HepG2 (cell line): Measurements from ENCODE around the gene PFDN2. TPM values are rescaled to one million over a fixed set of nuclear protein-coding genes. Genes with fewer than 3 reads are reported as not detected.

Experiments used
- ARNT2 ChIP-seq: sonication (generic); formaldehyde crosslinking; IDR thresholded peaks from 2 replicates; pipeline ENCODE4 v1.8.0; 2022; ENCODE audit warnings: mild to moderate bottlenecking, low read depth, missing genetic modification reagents, moderate library complexity
- FOXK2 ChIP-seq: fragments of 450-650 bp; IDR thresholded peaks from 2 replicates; pipeline ENCODE4 v1.6.1; 2016
- HNF4G ChIP-seq, 2 experiments: sonication (generic) in 1 of 2; formaldehyde crosslinking in 1 of 2; IDR thresholded peaks; 2 replicates each; pipeline versions ENCODE4 v1.4.0 to v1.6.1; 2011 to 2020; ENCODE audit warnings: borderline replicate concordance in 2 of 2, low read depth in 2 of 2, mild to moderate bottlenecking in 2 of 2, low read length in 1 of 2, missing genetic modification reagents in 1 of 2, moderate library complexity in 1 of 2
- IRF2 ChIP-seq: IDR thresholded peaks from 2 replicates; pipeline ENCODE4 v1.6.1; 2018; ENCODE audit warnings: missing genetic modification reagents, missing compliant biosample characterization
- KDM5B ChIP-seq: sonication (generic); formaldehyde crosslinking; IDR thresholded peaks from 2 replicates; pipeline ENCODE4 v1.4.0; 2020; ENCODE audit warnings: missing genetic modification reagents, mild to moderate bottlenecking, borderline replicate concordance
- MTF2 ChIP-seq: sonication (generic); formaldehyde crosslinking; IDR thresholded peaks from 2 replicates; pipeline ENCODE4 v1.5.0; 2020; ENCODE audit warnings: missing genetic modification reagents, borderline replicate concordance
- SP4 ChIP-seq: sonication (generic); formaldehyde crosslinking; IDR thresholded peaks from 2 replicates; pipeline ENCODE4 v1.8.1; 2023; ENCODE audit warnings: mild to moderate bottlenecking, missing genetic modification reagents
- TBX3 ChIP-seq: fragments of 450-650 bp; IDR thresholded peaks from 2 replicates; pipeline ENCODE4 v1.6.1; 2017; ENCODE audit warnings: antibody characterized with exemption, mild to moderate bottlenecking, inconsistent platforms, borderline replicate concordance
- TCF12 ChIP-seq, 2 experiments: fragments of 450-650 bp in 1 of 2; sonication (generic) in 1 of 2; formaldehyde crosslinking in 1 of 2; IDR thresholded peaks; 2 replicates each; pipeline versions ENCODE4 v1.6.1 to v1.8.0; 2017 to 2022; ENCODE audit warnings: antibody characterized with exemption in 1 of 2, mild to moderate bottlenecking in 1 of 2, missing genetic modification reagents in 1 of 2, moderate library complexity in 1 of 2
- ZBTB38 ChIP-seq: sonication (generic); formaldehyde crosslinking; IDR thresholded peaks from 2 replicates; pipeline ENCODE4 v1.5.1; 2020; ENCODE audit warnings: mild to moderate bottlenecking, missing genetic modification reagents
- ZFP36L1 ChIP-seq: sonication (generic); formaldehyde crosslinking; IDR thresholded peaks from 2 replicates; pipeline ENCODE4 v1.8.0; 2022; ENCODE audit warnings: mild to moderate bottlenecking, missing genetic modification reagents, moderate library complexity
- ZNF263 ChIP-seq: sonication (generic); formaldehyde crosslinking; IDR thresholded peaks from 2 replicates; pipeline ENCODE4 v1.4.0; 2020; ENCODE audit warnings: missing genetic modification reagents
- ZNF652 ChIP-seq: IDR thresholded peaks from 2 replicates; pipeline ENCODE4 v1.6.1; 2016; ENCODE audit warnings: low read depth, borderline replicate concordance
- ZNF672 ChIP-seq: sonication (generic); formaldehyde crosslinking; IDR thresholded peaks from 2 replicates; pipeline ENCODE4 v1.8.1; 2022; ENCODE audit warnings: missing genetic modification reagents
- ZNF749 ChIP-seq: sonication (generic); formaldehyde crosslinking; IDR thresholded peaks from 2 replicates; pipeline ENCODE4 v1.8.0; 2022; ENCODE audit warnings: mild to moderate bottlenecking, missing genetic modification reagents, moderate library complexity, borderline replicate concordance
- ZNF775 ChIP-seq: sonication (generic); formaldehyde crosslinking; IDR thresholded peaks from 2 replicates; pipeline ENCODE4 v1.4.0; 2020; ENCODE audit warnings: missing genetic modification reagents, mild to moderate bottlenecking, moderate library complexity, borderline replicate concordance
- ZNF780A ChIP-seq: sonication (generic); formaldehyde crosslinking; IDR thresholded peaks from 2 replicates; pipeline ENCODE4 v1.8.0; 2022; ENCODE audit warnings: mild to moderate bottlenecking, missing genetic modification reagents, moderate library complexity
- polyA plus RNA-seq, 8 experiments: library from polyadenylated mRNA; depleted of rRNA in 3 of 8; stranded (reverse) in 7 of 8; unstranded in 1 of 8; fragments of >200 nt; fragmentation: Illumina TruSeq in 4 of 8; extraction: Trizol in 4 of 8; gene quantifications; 2 replicates each; pipeline versions ENCODE4 v1.2.1 to v1.2.3, GENCODE V29; 2011 to 2016; ENCODE audit warnings: low read depth in 4 of 8, missing spikeins in 1 of 8, mixed read lengths in 1 of 8; ENCODE audit not compliant: insufficient read depth in 1 of 8
- total RNA-seq, 5 experiments: library from RNA; depleted of rRNA; stranded (reverse); fragments of >200 nt; fragmentation: Illumina TruSeq; extraction: Trizol; gene quantifications; 2 replicates each; pipeline ENCODE4 v1.2.3, GENCODE V29; 2016; ENCODE audit warnings: low read depth in 1 of 5
- TF ChIP-seq, protein P1 (sequence below): sonication (generic); formaldehyde crosslinking; IDR thresholded peaks from 2 replicates; pipeline ENCODE4 v1.4.0; 2020; ENCODE audit warnings: missing genetic modification reagents
- TF ChIP-seq, protein P2 (sequence below), 2 experiments: sonication (generic) in 1 of 2; formaldehyde crosslinking in 1 of 2; IDR thresholded peaks; 2 replicates each; pipeline versions ENCODE4 v1.4.0 to v1.6.1; 2018 to 2020; ENCODE audit warnings: missing genetic modification reagents in 2 of 2, borderline replicate concordance in 1 of 2, low read depth in 1 of 2, mild to moderate bottlenecking in 1 of 2, missing biosample characterization in 1 of 2
- TF ChIP-seq, protein P3 (sequence below): sonication (generic); formaldehyde crosslinking; IDR thresholded peaks from 2 replicates; pipeline ENCODE4 v1.4.0; 2020; ENCODE audit warnings: missing genetic modification reagents, mild to moderate bottlenecking, borderline replicate concordance

The PFDN2 gene
- total and polyA plus RNA-seq, 2 of the 13 experiments (the other 11 are each of a cell fraction or from before 2014, with no cell fraction given), result 62.6 to 63.6 TPM

DNA sequence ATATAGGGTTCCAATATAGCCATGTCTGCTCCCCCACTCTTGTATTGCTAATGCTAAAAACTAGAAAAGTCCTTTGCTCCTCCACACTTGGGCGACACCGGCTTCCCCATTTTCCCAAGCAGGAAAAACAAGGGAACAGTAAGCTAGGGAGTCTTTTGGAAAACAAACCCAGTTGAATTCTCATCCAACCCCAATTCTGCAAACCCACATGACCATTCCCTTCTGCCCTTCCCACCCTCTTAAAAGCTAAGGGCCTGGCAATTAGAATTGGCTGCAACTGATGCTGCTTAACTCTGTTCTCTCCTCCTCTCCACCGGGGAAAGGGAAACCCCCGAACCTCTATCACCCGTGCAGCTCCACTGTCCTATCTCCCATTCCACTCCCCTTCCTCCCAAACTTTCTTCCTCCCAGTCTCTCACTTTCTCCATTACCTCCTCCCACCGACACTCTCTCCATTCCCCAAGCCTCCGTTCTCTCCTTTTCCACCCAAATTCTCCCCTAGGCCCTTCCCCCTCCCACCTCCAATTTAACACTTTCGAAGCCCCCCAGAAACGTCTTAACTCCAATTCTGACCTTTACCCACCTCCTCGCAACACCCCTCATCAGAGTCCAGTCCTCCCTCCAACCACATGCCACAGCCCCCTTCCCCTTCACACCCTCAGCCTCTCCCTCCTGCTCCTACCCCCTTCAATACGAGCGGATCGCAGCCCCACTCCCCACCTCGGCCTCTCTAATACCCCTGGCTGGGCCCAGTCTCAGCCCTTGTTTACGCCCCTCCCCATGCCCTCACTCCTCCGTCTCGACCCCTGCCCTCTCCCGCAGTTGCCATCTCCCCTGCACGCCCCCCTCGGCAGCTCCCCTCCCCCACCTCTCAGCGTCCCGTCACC, 13.9 kb upstream of the PFDN2 start (continued):
- TF ChIP-seq, protein P1, sequence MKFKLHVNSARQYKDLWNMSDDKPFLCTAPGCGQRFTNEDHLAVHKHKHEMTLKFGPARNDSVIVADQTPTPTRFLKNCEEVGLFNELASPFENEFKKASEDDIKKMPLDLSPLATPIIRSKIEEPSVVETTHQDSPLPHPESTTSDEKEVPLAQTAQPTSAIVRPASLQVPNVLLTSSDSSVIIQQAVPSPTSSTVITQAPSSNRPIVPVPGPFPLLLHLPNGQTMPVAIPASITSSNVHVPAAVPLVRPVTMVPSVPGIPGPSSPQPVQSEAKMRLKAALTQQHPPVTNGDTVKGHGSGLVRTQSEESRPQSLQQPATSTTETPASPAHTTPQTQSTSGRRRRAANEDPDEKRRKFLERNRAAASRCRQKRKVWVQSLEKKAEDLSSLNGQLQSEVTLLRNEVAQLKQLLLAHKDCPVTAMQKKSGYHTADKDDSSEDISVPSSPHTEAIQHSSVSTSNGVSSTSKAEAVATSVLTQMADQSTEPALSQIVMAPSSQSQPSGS (CRISPR knock-in tag), result no peak
- TF ChIP-seq, protein P2, sequence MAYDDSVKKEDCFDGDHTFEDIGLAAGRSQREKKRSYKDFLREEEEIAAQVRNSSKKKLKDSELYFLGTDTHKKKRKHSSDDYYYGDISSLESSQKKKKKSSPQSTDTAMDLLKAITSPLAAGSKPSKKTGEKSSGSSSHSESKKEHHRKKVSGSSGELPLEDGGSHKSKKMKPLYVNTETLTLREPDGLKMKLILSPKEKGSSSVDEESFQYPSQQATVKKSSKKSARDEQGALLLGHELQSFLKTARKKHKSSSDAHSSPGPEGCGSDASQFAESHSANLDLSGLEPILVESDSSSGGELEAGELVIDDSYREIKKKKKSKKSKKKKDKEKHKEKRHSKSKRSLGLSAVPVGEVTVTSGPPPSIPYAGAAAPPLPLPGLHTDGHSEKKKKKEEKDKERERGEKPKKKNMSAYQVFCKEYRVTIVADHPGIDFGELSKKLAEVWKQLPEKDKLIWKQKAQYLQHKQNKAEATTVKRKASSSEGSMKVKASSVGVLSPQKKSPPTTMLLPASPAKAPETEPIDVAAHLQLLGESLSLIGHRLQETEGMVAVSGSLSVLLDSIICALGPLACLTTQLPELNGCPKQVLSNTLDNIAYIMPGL (CRISPR knock-in tag; IDR thresholded peaks at IDR 0.05; ENCODE audit: borderline replicate concordance in 1 of 2, low read depth in 1 of 2), result 0 out of 4 replicates have a peak, but pooled peaks of 1 of the 2 experiments have one; percentile 53
- TF ChIP-seq KDM5B, result peak; percentile 47; the same call in 1 of the 2 replicates
- TF ChIP-seq ZNF652 (CRISPR knock-in tag), result peak; percentile 24; the same call in 1 of the 2 replicates
- TF ChIP-seq ZNF749 (CRISPR knock-in tag), result 0 out of 2 replicates have a peak, but pooled peaks have one; percentile 63
- no peak for TF ChIP-seq HNF4G (IDR thresholded peaks at IDR 0.05; ENCODE audit: borderline replicate concordance, low read depth, low read length)
- 0 out of 2 replicates have a peak, but pooled peaks have one; percentile 13 for TF ChIP-seq HNF4G (CRISPR knock-in tag; IDR thresholded peaks at IDR 0.05; ENCODE audit: borderline replicate concordance, low read depth)
- peak; percentile 32; the same call in 1 of the 2 replicates for TF ChIP-seq MTF2
- no peak for TF ChIP-seq IRF2
- TF ChIP-seq, protein P3, sequence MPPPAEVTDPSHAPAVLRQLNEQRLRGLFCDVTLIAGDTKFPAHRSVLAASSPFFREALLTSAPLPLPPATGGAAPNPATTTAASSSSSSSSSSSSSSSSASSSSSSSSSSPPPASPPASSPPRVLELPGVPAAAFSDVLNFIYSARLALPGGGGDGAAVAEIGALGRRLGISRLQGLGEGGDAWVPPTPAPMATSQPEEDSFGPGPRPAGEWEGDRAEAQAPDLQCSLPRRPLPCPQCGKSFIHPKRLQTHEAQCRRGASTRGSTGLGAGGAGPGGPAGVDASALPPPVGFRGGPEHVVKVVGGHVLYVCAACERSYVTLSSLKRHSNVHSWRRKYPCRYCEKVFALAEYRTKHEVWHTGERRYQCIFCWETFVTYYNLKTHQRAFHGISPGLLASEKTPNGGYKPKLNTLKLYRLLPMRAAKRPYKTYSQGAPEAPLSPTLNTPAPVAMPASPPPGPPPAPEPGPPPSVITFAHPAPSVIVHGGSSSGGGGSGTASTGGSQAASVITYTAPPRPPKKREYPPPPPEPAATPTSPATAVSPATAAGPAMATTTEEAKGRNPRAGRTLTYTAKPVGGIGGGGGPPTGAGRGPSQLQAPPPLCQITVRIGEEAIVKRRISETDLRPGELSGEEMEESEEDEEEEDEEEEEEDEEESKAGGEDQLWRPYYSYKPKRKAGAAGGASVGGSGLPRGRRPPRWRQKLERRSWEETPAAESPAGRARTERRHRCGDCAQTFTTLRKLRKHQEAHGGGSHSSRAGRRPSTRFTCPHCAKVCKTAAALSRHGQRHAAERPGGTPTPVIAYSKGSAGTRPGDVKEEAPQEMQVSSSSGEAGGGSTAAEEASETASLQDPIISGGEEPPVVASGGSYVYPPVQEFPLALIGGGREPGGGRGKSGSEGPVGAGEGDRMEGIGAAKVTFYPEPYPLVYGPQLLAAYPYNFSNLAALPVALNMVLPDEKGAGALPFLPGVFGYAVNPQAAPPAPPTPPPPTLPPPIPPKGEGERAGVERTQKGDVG (CRISPR knock-in tag), result peak; percentile 50; the same call in 1 of the 2 replicates
- TF ChIP-seq ZNF263, result peak; percentile 82
- 0 out of 2 replicates have a peak, but pooled peaks have one; percentile 3 for TF ChIP-seq SP4 (CRISPR knock-in tag)
- TF ChIP-seq TCF12 (IDR thresholded peaks at IDR 0.05), result no peak
- TF ChIP-seq TCF12 (CRISPR knock-in tag; IDR thresholded peaks at IDR 0.05), result no peak
- TF ChIP-seq FOXK2, result 0 out of 2 replicates have a peak, but pooled peaks have one; percentile 29
- TF ChIP-seq ZBTB38, result 0 out of 2 replicates have a peak, but pooled peaks have one; percentile 21
- peak; percentile 70 for TF ChIP-seq ZNF780A (CRISPR knock-in tag)
- peak; percentile 95; the same call in 1 of the 2 replicates for TF ChIP-seq ZNF775 (CRISPR knock-in tag)
- TF ChIP-seq ARNT2 (CRISPR knock-in tag), result peak; percentile 30; the same call in 1 of the 2 replicates
- TF ChIP-seq ZNF672, result 0 out of 2 replicates have a peak, but pooled peaks have one; percentile 30
- TF ChIP-seq ZFP36L1 (CRISPR knock-in tag), result 0 out of 2 replicates have a peak, but pooled peaks have one; percentile 25
- TF ChIP-seq TBX3, result peak; percentile 37; the same call in 1 of the 2 replicates
